ENCODE results near the gene TTLL8.

TTLL8 gene

GRCh38 chr22:50002791-50003190 lies 55.3 kb downstream of the TTLL8 start:
- DNase-seq (ENCODE audit: low spot score): no peak

- no peak for DNase-seq (ENCODE audit: low spot score)
Observed at GRCh38 chr22:50001388-50002231, 56.5 kb downstream of the TTLL8 start.

DNA sequence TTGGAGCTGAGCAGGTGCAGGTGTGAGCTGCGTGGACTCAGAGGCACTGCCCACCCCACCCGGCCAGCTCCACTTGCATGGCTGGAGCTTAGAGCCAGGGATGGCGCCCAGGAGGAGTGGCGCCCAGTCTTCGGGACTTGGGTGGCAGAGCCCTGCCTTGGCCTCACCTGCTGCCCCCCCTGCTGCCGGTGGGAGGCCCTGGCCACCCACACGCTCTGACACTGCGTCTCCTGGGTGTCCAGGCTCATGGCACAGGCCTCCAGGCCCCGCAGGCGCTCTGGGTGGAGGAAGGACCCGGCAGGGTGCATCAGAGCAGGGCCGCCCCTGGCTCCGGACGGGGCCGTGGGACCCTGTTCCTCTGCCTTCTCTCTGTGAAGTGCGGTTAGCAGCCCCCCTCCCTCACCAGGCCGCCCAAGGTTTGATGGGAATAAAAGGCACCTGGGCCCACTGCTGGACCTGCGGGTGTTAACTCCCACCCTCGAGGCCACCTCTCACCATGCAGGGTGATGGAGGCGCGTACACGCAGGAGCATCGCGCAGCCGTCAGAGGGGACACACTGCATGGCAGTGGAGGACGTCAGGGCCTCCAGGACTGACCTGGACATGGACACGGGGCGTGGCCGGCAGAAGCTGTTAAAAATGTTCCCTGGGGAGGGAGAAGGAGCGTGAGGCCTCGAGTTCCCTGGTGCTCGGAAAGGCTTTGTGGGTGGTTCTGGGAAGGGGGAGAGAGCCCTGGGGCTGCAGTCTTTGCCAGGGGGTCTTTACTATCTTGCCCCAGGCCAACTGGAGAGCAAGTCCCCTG lies 57.3 kb downstream of the TTLL8 start:
- no peak for DNase-seq (ENCODE audit: low spot score)

DNA sequence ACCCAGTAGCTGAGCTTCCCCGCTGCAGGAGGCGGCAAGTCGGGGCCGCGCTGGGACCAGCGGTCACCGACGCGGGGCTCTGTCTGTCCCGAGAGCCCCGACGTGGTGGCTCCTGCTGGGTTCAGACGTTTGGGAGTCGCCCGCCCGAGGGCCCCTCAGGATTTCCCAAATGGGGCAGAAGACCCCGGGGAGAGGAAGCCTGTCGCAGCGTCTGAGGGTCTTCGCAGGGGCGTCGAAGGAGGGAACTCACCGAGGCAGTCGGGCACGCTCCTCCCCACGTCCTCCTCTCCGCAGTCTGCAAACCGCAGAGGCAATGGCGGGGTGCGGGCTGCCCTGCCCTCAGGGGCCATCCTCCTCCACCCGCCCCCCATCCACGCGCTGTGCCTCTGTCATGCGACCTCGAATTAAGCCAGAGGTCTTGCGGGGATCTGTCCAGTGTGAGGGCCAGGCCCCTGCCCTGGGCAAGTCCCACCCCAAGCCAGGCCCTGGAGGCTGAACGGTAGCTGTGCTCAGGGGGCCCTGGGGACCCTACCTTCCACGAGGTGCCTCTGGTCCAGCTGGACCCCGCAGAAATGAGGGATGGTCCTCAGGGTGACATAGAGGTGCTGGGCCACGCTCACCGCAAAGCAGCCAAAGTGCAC lies 58.0 kb downstream of the TTLL8 start:
- DNase-seq (ENCODE audit: low spot score): no peak

DNA sequence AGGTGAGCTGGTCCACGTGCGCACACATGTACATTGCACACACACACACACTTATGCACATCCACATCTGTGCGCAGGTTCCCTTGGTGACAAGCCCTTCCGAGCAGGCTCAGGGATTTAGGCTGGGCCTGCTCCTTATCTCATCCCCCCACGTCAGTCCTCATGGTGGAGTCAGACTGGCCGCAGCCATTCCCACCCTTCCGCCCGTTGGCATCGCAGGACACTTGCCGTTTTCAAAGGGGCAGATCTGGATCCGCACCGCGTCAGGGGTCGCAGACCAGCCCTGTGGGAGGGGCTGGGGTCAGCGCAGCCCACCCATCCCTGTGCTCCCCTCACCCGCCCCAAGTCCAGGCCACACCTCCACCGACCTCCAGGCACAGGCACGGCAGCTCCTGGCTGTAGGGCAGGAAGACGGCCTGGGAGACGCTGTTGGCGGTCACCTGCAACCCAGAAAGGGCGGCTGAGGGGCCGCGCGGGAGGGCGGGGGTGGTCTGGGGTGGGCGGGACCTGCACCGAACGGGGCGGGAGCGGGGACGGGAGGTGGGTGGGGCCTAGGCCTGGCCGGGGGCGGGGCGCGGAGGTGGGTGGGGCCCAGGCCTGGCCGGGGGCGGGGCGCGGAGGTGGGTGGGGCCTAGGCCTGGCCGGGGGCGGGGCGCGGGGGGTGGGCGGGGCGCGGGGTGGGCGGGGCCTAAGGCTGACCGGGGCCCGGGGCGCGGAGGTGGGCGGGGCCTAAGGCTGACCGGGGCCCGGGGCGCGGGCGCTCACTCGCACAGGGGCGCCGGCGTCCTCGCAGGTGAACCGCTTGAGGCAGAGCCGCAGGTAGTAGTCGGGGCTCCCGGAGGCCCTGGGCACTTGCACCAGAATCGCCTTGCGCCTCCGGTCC lies 58.8 kb downstream of the TTLL8 start:
- DNase-seq (ENCODE audit: low spot score): no peak

DNA sequence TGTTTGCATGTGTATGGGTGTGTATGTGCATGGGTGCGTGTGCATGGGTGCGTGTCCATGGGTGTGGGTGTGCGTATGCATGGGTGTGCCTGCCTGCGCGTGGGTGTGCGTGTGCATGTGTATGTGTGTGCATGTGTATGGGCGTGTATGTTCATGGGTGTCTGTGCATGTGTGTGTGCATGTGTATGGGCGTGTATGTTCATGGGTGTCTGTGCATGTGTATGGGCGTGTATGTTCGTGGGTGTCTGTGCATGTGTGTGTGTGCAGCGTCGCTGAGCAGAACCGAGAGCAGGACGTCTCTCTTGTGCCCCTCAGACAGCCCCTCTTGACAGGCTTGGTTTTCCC lies 59.4 kb downstream of the TTLL8 start:
- no peak for DNase-seq (ENCODE audit: low spot score)

DNA sequence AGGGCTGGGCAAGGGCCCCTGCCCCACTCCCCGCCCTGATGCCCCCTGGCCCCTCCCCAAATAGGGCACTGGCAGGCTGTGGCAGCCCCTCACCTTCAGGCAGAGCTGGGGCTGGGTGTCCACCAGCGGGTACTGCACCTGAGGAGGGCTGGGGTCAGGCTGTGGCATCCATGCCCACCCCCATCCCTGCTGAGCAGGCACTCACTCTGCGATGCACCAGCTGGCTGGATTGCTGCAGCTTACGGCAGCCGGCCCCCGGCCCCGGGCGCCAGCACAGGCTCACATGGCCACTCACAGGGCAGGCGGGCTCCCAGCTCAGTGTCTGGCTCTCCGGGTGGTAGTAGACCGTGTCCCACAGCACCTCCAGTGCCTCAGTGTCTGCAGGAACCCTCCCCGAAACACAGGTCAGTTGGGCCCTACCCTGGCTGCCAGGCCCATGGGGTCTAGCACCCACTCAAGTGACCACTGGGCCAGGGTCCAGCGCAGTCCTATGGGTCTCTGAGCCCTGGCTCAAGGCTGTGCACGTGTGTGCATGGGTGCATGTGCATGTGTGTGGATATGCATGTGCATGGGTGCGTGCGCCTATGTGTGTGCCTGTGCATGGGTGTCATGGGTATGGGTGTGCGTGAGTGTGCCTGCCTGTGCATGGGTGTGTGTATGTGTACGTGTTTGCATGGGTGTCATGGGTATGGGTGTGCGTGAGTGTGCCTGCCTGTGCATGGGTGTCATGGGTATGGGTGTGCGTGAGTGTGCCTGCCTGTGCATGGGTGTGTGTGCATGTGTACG lies 60.0 kb downstream of the TTLL8 start:
- no peak for DNase-seq (ENCODE audit: low spot score)

- DNase-seq (ENCODE audit: low spot score): no peak
Observed at GRCh38 chr22:49997251-49997599, 60.9 kb downstream of the TTLL8 start.

DNA sequence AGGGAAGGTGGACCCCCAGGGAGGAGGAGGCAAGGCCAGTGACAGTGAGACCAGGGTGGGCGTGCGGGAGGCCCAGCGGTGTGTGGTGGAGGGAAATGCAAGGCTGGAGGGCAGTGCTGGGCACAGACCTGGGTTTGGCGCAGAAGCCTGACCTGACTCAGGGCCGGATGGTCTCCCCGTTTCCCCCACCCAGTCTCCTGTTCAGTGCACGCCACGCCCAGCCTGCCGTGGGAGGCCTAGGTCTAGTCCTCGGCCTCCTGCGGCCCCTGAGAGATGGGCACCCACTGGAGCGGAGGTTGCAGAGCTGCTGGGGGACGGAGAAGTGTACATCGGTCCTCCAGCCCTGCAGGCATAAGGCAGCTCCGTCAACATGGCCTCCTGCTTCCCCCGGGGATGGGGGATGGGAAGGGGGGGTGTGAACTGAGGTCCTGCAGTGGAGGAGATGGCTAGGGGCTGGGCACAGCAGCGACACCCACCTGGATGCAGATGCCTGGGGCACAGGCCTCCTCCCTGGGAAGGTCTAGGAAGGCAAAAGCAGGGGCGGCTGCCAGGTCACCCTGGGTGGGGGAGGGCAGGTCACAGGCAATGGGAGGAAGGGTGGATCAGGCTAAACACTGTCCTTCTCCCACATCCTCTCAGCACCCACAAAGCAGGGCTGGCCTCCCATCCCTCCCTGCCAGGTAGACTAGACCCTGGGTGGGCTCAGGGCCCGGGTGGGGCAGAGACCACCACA lies 61.4 kb downstream of the TTLL8 start:
- no peak for DNase-seq (ENCODE audit: low spot score)

DNA sequence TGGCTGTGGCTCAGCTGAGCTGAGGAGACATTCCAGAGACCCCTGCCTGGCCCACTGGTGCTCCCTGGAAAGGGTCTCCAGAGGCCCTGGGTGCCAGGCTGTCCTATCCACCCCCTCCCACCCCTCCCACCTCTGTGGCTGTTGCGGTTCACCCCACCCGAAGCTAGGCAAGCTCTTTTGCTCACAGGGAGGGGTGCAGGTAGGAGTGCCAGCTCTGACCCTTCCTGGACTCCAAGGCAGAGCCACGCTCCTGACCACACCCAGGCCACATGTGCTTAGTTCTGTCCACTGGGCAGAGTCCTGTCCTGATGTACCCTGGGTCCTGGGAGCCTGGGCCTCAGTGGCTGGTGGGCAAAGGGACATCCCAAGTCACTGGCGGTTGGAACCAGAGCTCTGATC lies 62.0 kb downstream of the TTLL8 start:
- no peak for DNase-seq (ENCODE audit: low spot score)

GRCh38 chr22:49995361-49996118 lies 62.6 kb downstream of the TTLL8 start:
- DNase-seq (ENCODE audit: low spot score): no peak

GRCh38 chr22:49995041-49995360 lies 63.1 kb downstream of the TTLL8 start:
- no peak for DNase-seq (ENCODE audit: low spot score)

DNA sequence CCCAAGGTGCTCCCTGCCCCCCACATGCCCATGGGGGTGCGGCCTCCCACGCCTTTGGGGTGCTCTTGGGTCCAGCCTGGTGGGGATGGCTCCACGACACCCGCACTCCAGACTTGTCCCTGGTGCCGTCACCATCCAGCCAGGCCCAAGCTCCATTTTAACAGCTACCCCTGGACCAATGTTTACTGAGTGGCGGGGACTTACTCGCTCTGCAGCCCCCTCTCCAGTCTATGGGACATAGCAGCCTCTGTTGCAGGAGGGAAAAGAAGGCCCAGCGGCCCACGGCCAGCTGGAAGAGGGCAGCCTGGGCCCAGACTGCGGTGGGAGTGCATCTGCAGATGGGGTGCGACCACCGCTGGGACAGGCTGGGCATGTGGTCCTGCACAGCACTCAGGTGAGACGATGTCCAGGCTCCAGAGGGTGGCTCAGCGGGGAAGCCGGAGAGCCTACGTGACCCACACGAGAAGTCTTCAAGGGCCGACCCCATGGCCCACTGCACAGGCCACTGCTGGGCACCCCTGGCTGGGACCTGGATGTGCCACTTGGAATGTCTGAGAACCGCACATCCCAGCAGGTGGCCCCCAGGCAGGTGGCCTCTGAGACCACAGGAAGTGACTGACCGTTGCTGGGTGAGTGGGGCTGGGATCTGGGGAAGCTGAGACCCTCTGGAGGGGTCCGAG lies 63.6 kb downstream of the TTLL8 start:
- no peak for DNase-seq (ENCODE audit: low spot score)

DNA sequence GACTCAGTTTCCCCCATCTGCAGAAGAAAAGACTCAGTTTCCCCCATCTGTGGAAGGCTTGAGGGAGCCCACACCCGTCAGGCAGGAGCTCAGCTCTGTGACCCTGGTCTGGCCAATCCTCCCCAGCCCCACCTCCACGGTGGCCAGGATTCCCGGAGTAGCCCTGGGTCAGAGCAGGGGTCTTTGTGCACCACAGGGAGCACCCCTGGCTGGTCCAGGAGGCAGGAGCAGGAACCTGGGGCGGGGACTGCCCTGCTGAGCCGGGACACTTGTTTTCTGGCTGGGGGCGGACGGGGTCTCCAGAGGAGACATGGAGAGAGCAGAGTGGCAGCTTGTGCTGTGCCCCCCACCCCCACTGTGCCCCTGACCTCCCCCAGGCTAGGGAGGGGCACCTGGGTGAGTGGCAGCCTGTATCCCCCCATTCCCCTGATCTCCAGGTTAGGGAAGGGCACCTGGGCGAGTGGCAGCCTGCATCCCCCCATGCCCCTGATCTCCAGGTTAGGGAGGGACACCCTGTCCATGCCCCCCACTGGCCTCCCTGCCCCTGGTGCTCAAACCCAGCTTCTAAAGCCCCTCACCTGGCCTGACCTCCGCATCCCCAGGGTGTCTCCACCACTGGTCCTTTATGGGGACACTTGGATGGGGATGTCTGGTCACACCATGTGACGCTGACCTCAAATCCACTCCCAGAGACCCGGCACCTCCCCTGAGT lies 64.3 kb downstream of the TTLL8 start:
- DNase-seq (ENCODE audit: low spot score): no peak

- DNase-seq (ENCODE audit: low spot score): no peak
Observed at GRCh38 chr22:49992921-49993648, 65.0 kb downstream of the TTLL8 start.

GRCh38 chr22:49991907-49992533 lies 66.1 kb downstream of the TTLL8 start:
- DNase-seq (ENCODE audit: low spot score): no peak

- no peak for DNase-seq (ENCODE audit: low spot score)
Observed at GRCh38 chr22:49991167-49991566, 66.9 kb downstream of the TTLL8 start.

All from SK-N-DZ (cell line).